ENCODE data around the gene CLCNKA.

Gene CLCNKA

GRCh38 chr1:16017461-16018303 lies 4.2 kb upstream of the CLCNKA start, which contains the start of gene HSPB7:
Gene HSPB7 (minus strand): TSS chr1:16018043. CDS start chr1:16017963, 80 bp downstream.
- no peak for TF ChIP-seq TEAD4 (IDR thresholded peaks at IDR 0.05)
- no peak for TF ChIP-seq NFIC (IDR thresholded peaks at IDR 0.05)
- TF ChIP-seq EGR1 (IDR thresholded peaks at IDR 0.05) = no peak
- TF ChIP-seq ZBTB7A (IDR thresholded peaks at IDR 0.05; ENCODE audit: low read depth) = no peak
- TF ChIP-seq, protein P1, sequence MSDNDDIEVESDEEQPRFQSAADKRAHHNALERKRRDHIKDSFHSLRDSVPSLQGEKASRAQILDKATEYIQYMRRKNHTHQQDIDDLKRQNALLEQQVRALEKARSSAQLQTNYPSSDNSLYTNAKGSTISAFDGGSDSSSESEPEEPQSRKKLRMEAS (IDR thresholded peaks at IDR 0.05) = no peak
- TF ChIP-seq CREB1 (IDR thresholded peaks at IDR 0.05; ENCODE audit: low read depth) = no peak
- TF ChIP-seq EP300 (IDR thresholded peaks at IDR 0.05; ENCODE audit: borderline replicate concordance) = no peak
- TF ChIP-seq TAF1 (IDR thresholded peaks at IDR 0.05; ENCODE audit: low read depth) = no peak
- no peak for TF ChIP-seq TCF12 (IDR thresholded peaks at IDR 0.05; ENCODE audit: low read depth)
- TF ChIP-seq RAD21 (IDR thresholded peaks at IDR 0.05; ENCODE audit: low read depth) = no peak

- TF ChIP-seq YY1 (IDR thresholded peaks at IDR 0.05; ENCODE audit: low read depth) = no peak
- no peak for TF ChIP-seq TEAD4 (IDR thresholded peaks at IDR 0.05)
- no peak for TF ChIP-seq TCF12 (IDR thresholded peaks at IDR 0.05; ENCODE audit: low read depth)
- no peak for TF ChIP-seq EP300 (IDR thresholded peaks at IDR 0.05; ENCODE audit: borderline replicate concordance)
- no peak for TF ChIP-seq RAD21 (IDR thresholded peaks at IDR 0.05; ENCODE audit: low read depth)
- no peak for TF ChIP-seq EGR1 (IDR thresholded peaks at IDR 0.05)
Measured at GRCh38 chr1:16018308-16018707, 3.5 kb upstream of the CLCNKA start.

DNA sequence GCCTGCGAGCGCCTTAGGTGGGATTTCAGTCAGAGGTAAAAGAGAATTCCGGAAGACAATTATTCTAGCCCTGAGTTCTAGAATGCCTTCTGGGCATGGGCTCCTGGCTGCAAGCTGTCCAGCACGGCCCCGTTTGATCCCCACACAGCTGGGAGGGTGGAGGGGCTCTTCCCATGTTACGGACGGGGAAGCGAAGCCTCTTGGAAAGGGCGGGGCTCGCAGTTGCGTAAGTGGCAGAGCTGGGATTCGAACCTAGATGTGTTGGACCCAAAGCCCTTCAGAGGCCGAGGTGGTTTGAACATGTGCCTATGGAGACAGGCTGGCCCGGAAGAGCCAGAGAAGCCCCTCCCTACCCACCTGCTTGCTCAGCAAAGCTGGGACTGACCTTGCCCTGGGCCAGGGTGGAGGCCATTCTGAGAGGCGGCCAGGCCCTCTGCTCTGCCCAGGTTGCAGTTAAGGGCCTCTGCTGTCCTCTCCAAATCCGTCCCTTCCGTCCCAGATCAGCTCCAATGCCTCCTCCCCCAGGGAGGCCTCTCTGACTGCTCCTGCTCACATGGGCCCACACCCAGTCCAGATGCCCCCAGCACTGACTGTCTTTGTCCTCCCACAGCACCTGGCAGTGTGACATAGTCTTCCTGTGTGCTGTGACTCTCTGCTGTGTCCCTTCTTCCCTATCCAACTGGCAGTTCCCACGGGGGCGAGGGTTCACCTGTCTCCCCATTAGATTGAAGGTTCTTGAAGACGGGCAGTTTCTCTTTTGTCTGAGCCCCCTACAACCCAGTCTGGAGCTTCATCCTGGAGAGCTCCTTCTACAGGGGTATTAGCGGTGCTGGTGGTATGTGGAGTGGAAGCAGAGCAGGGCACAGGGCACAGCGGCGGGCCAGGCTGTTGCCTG lies 2.8 kb upstream of the CLCNKA start:
- no peak for TF ChIP-seq YY1 (IDR thresholded peaks at IDR 0.05; ENCODE audit: low read depth)
- no peak for TF ChIP-seq NFIC (IDR thresholded peaks at IDR 0.05)

- no peak for TF ChIP-seq FOXM1 (IDR thresholded peaks at IDR 0.05; ENCODE audit: borderline replicate concordance, low read depth)
- TF ChIP-seq RAD21 (IDR thresholded peaks at IDR 0.05; ENCODE audit: low read depth) = no peak
- TF ChIP-seq CREB1 (IDR thresholded peaks at IDR 0.05; ENCODE audit: low read depth) = no peak
- TF ChIP-seq, protein P1 (IDR thresholded peaks at IDR 0.05) = no peak
- TF ChIP-seq TEAD4 (IDR thresholded peaks at IDR 0.05) = no peak
- TF ChIP-seq ZBTB7A (IDR thresholded peaks at IDR 0.05; ENCODE audit: low read depth) = no peak
- no peak for TF ChIP-seq CEBPB (IDR thresholded peaks at IDR 0.05)
- TF ChIP-seq EGR1 (IDR thresholded peaks at IDR 0.05) = no peak
- no peak for TF ChIP-seq TAF1 (IDR thresholded peaks at IDR 0.05; ENCODE audit: low read depth)
- no peak for TF ChIP-seq EP300 (IDR thresholded peaks at IDR 0.05; ENCODE audit: borderline replicate concordance)
- no peak for TF ChIP-seq NFIC (IDR thresholded peaks at IDR 0.05)
- no peak for TF ChIP-seq TCF12 (IDR thresholded peaks at IDR 0.05; ENCODE audit: low read depth)
- no peak for TF ChIP-seq USF1 (IDR thresholded peaks at IDR 0.05)
- no peak for TF ChIP-seq YY1 (IDR thresholded peaks at IDR 0.05; ENCODE audit: low read depth)
- TF ChIP-seq, protein P2, sequence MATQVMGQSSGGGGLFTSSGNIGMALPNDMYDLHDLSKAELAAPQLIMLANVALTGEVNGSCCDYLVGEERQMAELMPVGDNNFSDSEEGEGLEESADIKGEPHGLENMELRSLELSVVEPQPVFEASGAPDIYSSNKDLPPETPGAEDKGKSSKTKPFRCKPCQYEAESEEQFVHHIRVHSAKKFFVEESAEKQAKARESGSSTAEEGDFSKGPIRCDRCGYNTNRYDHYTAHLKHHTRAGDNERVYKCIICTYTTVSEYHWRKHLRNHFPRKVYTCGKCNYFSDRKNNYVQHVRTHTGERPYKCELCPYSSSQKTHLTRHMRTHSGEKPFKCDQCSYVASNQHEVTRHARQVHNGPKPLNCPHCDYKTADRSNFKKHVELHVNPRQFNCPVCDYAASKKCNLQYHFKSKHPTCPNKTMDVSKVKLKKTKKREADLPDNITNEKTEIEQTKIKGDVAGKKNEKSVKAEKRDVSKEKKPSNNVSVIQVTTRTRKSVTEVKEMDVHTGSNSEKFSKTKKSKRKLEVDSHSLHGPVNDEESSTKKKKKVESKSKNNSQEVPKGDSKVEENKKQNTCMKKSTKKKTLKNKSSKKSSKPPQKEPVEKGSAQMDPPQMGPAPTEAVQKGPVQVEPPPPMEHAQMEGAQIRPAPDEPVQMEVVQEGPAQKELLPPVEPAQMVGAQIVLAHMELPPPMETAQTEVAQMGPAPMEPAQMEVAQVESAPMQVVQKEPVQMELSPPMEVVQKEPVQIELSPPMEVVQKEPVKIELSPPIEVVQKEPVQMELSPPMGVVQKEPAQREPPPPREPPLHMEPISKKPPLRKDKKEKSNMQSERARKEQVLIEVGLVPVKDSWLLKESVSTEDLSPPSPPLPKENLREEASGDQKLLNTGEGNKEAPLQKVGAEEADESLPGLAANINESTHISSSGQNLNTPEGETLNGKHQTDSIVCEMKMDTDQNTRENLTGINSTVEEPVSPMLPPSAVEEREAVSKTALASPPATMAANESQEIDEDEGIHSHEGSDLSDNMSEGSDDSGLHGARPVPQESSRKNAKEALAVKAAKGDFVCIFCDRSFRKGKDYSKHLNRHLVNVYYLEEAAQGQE (IDR thresholded peaks at IDR 0.05; ENCODE audit: low read depth) = no peak
Measured at GRCh38 chr1:16019644-16020277, 2.1 kb upstream of the CLCNKA start.

GRCh38 chr1:16020325-16020724 lies 1.5 kb upstream of the CLCNKA start:
- TF ChIP-seq ZBTB7A (IDR thresholded peaks at IDR 0.05; ENCODE audit: low read depth) = no peak
- no peak for TF ChIP-seq TEAD4 (IDR thresholded peaks at IDR 0.05)
- TF ChIP-seq, protein P1 (IDR thresholded peaks at IDR 0.05) = no peak
- no peak for TF ChIP-seq EGR1 (IDR thresholded peaks at IDR 0.05)

DNA sequence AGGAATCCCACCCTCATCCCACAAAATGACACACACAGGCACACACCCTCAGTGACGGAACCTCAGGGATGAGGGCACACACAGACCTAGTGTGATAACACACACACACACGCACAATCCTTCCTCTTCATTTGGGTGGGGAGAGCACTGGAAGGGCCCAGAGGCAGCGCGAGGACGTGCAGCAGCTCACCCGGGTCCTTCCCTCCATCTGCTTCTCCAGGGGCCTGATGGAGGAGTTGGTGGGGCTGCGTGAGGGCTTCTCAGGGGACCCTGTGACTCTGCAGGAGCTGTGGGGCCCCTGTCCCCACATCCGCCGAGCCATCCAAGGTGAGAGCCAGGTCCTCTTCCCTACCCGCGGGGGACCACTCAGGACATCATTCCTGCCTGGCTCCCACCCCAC lies 557 bp downstream of the CLCNKA start:
- TF ChIP-seq TEAD4 (IDR thresholded peaks at IDR 0.05) = no peak
- TF ChIP-seq, protein P1 (IDR thresholded peaks at IDR 0.05) = no peak
- TF ChIP-seq TAF1 (IDR thresholded peaks at IDR 0.05; ENCODE audit: low read depth) = no peak
- TF ChIP-seq, protein P2 (IDR thresholded peaks at IDR 0.05; ENCODE audit: low read depth) = no peak
- no peak for TF ChIP-seq CEBPB (IDR thresholded peaks at IDR 0.05)
- no peak for TF ChIP-seq EP300 (IDR thresholded peaks at IDR 0.05; ENCODE audit: borderline replicate concordance)
- no peak for TF ChIP-seq EGR1 (IDR thresholded peaks at IDR 0.05)
- TF ChIP-seq CREB1 (IDR thresholded peaks at IDR 0.05; ENCODE audit: low read depth) = no peak
- no peak for TF ChIP-seq RAD21 (IDR thresholded peaks at IDR 0.05; ENCODE audit: low read depth)
- TF ChIP-seq ZBTB7A (IDR thresholded peaks at IDR 0.05; ENCODE audit: low read depth) = no peak
- no peak for TF ChIP-seq NFIC (IDR thresholded peaks at IDR 0.05)
- no peak for TF ChIP-seq YY1 (IDR thresholded peaks at IDR 0.05; ENCODE audit: low read depth)
